GM18867 (cell line): ENCODE data around the gene NTRK2.

Experiments used
- ATAC-seq: cut with Tn5 transposase; IDR thresholded peaks from one replicate; pipeline ENCODE4 v1.9.1; 2021; ENCODE audit warnings: mild to moderate bottlenecking, moderate library complexity; ENCODE audit not compliant: unreplicated experiment

Gene NTRK2

GRCh38 chr9:84845956-84846900 is 176.7 kb downstream of the NTRK2 start:
- ATAC-seq: no peak

- no peak for ATAC-seq
Observed at GRCh38 chr9:84846906-84847305, 177.4 kb downstream of the NTRK2 start.

DNA sequence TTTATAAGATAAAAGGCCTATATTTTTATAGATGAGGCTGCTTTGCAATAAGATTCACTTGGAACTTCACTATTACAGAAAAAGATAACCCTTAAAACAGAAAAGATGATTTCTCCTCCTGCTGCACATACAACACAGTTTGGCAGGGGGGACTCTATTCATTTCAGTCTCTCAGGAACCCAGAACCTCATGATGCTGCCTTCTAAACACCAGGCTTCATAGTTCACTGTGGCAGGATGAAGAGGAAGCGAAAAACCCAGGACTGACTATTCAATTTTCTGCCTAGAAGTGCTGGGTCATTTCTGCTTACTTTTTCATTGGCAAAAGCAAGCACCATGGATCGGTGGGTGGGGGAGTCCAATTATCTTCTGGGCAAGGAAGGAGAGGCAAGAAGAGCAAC is 179.5 kb downstream of the NTRK2 start:
- ATAC-seq: no peak

- no peak for ATAC-seq
Observed at GRCh38 chr9:84850830-84851392, 181.4 kb downstream of the NTRK2 start.

- no peak for ATAC-seq
Observed at GRCh38 chr9:84851935-84852585, 182.5 kb downstream of the NTRK2 start.

- ATAC-seq: no peak
Observed at GRCh38 chr9:84852617-84853301, 183.2 kb downstream of the NTRK2 start.

- ATAC-seq: no peak
Observed at GRCh38 chr9:84856181-84856632, 186.7 kb downstream of the NTRK2 start.

GRCh38 chr9:84857211-84857610 is 187.7 kb downstream of the NTRK2 start:
- ATAC-seq: no peak

DNA sequence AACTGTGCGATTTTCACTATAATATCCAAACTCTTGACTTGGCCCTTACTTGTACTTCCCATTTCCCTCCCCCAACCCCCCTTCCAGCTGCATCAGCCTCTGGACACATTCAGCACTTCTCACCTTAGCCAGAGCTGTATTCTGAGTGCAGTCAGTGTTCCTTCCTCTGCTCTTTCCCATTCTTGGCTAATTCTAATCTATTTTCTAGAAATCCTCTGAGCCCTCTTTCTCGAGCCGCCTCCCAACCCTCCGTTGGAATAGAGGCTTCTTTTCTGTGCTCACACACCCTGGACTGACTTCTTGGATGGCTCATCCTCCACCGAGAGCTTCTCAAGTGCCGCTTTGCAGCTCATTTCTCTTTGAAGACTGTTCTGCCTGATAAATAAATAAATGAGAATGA is 188.8 kb downstream of the NTRK2 start:
- no peak for ATAC-seq

GRCh38 chr9:84860249-84861115 is 191.0 kb downstream of the NTRK2 start:
- ATAC-seq: no peak

DNA sequence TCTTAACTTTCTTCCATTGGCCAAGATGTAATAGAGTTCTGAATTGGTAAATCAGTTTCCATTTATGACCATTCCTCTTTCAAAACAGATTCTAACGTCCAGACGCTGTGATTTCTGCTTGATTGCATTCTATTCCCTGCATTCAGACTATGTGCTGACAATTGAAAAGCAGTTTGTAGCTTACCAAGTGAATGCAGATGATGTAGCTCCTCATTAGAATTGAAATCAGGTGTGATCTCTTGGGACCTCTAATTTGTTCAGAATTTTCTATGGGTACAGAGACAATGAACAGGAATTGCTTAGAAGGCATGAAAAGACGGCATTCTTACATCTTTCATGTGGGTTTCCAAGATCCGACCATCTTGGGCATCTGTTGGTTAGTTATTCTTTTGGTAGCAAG is 191.9 kb downstream of the NTRK2 start:
- no peak for ATAC-seq

GRCh38 chr9:84862308-84862707 is 192.8 kb downstream of the NTRK2 start:
- ATAC-seq: no peak

- no peak for ATAC-seq
Observed at GRCh38 chr9:84862810-84863287, 193.3 kb downstream of the NTRK2 start.

GRCh38 chr9:84863372-84863771 is 193.8 kb downstream of the NTRK2 start:
- ATAC-seq: no peak

DNA sequence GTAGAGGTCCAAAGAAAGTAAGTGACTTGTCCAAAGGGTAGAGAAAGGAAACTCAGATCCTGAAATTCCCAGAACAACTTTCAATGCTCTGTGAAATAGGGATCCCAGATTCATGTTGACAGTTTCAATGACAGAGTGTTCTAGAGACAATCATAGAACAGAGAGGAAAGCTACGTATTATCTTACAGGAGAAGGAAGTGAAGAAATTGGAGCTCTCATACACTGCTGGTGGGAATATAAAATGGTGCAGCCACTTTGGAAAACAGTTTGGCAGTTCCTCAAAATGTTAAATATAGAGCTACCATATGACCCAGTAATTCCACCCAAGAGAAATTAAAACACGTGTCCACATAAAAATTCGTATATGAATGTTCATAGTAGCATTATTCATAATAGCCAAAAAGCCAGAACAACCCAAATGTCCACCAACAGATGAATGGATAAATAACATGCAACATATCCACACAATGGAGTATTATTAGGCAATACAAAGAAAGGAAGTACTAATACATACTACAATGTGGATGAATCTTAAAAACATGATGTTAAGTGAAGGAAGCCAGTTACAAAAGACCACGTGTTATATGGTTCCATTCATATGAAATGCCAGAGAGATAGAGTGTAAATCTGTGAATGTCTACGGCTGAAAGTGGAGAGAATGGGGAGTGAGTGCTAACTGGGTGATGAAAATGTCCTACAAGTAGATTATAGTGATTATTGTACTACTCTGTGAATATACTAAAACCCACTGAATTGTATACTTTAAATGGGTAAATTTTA is 197.1 kb downstream of the NTRK2 start:
- no peak for ATAC-seq

DNA sequence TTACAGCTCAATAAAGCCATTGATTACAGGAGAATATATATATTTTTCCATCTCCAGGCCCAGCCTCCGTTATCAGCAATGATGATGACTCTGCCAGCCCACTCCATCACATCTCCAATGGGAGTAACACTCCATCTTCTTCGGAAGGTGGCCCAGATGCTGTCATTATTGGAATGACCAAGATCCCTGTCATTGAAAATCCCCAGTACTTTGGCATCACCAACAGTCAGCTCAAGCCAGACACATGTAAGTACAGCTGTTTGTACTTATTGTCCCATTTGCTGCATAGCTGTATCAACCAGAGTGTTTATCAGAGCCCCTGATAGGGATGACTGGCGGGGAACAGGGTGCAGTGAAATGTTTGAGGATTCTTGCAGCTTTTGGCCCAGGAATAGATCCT is 197.7 kb downstream of the NTRK2 start:
- ATAC-seq: no peak

GRCh38 chr9:84869091-84869490 is 199.6 kb downstream of the NTRK2 start:
- no peak for ATAC-seq

- ATAC-seq: no peak
Observed at GRCh38 chr9:84871983-84872382, 202.5 kb downstream of the NTRK2 start.

GRCh38 chr9:84874022-84874421 is 204.5 kb downstream of the NTRK2 start:
- ATAC-seq: no peak
